ENCODE data around the gene PAWR. TPM values are rescaled to one million over a fixed set of nuclear protein-coding genes. Genes with fewer than 3 reads are reported as not detected.
"Not testable (repeated sequence)": the region's sequence is repeated elsewhere in the genome, so short reads cannot be mapped to it uniquely, and the experiment has no call there.

The PAWR gene
- polyA plus RNA-seq, 6 donors from 2014 or later = 15.8 to 29.9 (median 20.3) TPM

GRCh38 chr12:79544439-79544838, 146.3 kb downstream of the PAWR start:
- H3K27ac Mint-ChIP-seq; H3K36me3 Mint-ChIP-seq; DNase-seq; H3K27me3 Mint-ChIP-seq; H3K4me1 Mint-ChIP-seq; H3K4me3 Mint-ChIP-seq; ATAC-seq (ENCODE audit: low read depth in 2 of 2); H3K9me3 Mint-ChIP-seq: not testable (repeated sequence)

DNA sequence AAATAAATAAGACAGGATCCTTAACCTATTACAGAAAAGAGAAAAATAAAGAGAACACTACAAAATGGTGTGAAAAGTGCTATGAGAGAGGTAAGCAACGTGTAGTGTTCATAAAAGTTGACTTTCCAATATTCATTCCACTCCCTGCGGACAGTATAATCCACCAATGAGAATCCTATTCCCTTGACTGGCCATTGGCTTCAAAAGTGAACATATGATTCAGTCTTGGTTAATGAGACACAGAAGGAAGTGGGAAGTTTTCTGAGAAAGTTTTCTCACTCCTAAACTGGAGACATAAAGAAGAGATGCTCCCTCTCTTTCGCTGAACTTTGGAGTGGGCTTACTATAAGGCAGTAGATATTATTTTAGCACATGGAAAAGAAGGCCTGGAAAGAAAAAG, 153.1 kb downstream of the PAWR start:
- Mint-ChIP-seq H3K27me3 (no peaks in the 10 kb centered on the region), H3K4me1 (no peaks in the 10 kb centered on the region), H3K9me3 (no peaks in the 10 kb centered on the region), H3K27ac (no peak overlapping the region), H3K36me3 (no peaks in the 10 kb centered on the region), H3K4me3 (no peak overlapping the region)
- no peak for DNase-seq
- ATAC-seq (ENCODE audit: low read depth in 2 of 2) = no peak

GRCh38 chr12:79535751-79536150, 155.0 kb downstream of the PAWR start:
- H3K9me3 Mint-ChIP-seq = no peaks in the 10 kb centered on the region
- H3K27me3 Mint-ChIP-seq = no peaks in the 10 kb centered on the region
- H3K27ac Mint-ChIP-seq = no peak overlapping the region
- no peak for DNase-seq
- no peaks in the 10 kb centered on the region for H3K4me1 Mint-ChIP-seq
- H3K4me3 Mint-ChIP-seq = no peak overlapping the region
- no peak for ATAC-seq (ENCODE audit: low read depth in 2 of 2)
- H3K36me3 Mint-ChIP-seq = no peaks in the 10 kb centered on the region

Other genes with a start within 250 kb of the PAWR start
- gene PPP1R12A, start 244.1 kb upstream of the PAWR start, polyA plus RNA-seq (ENCODE audit: low read depth in 6 of 6) = 100 to 1,000 TPM in 4 of 6 donors, 10 to 100 TPM in 2; 52.8 to 151 (median 107) TPM

All from naive B cell (primary cell).